CD4-positive, CD25-positive, alpha-beta regulatory T cell (primary cell): ENCODE measurements around the gene AIG1. TPM values are rescaled to one million over a fixed set of nuclear protein-coding genes. Genes with fewer than 3 reads are reported as not detected.

Experiments used
- ATAC-seq, 2 donors: fragments of 150-1000 bp; cut with Tn5 transposase; one replicate each; pipeline ENCODE4 v1.10.0; 2021; ENCODE audit warnings: low read depth in 2 of 2, moderate number of reproducible peaks in 2 of 2, moderate library complexity in 1 of 2
- DNase-seq, 3 donors: peaks; one replicate each; pipeline versions ENCODE4 v3.0.0 to v3.0.0-alpha.2; 2012 to 2022; ENCODE audit warnings: mixed read lengths in 1 of 3
- H3K27ac ChIP-seq: one replicate; pipeline ENCODE4 v1.7.0; 2013; ENCODE audit warnings: mild to moderate bottlenecking, low read length; ENCODE audit not compliant: insufficient read depth, poor library complexity, severe bottlenecking
- H3K27me3 ChIP-seq: one replicate; pipeline ENCODE4 v1.7.0; 2013; ENCODE audit warnings: low read length; ENCODE audit not compliant: control insufficient read depth, insufficient read depth
- H3K36me3 ChIP-seq: one replicate; pipeline ENCODE4 v1.7.0; 2013; ENCODE audit warnings: mild to moderate bottlenecking, low read length, moderate library complexity; ENCODE audit not compliant: control insufficient read depth, insufficient read depth
- H3K4me1 ChIP-seq: 2 replicates; pipeline ENCODE4 v1.7.0; 2013; ENCODE audit warnings: mild to moderate bottlenecking, low read length; ENCODE audit not compliant: insufficient read depth, control insufficient read depth, poor library complexity, severe bottlenecking
- H3K4me3 ChIP-seq: one replicate; pipeline ENCODE4 v1.7.0; 2013; ENCODE audit warnings: low read depth, mild to moderate bottlenecking, low read length, moderate library complexity
- H3K9me3 ChIP-seq, 2 experiments: 1 replicate in 1 of 2; 2 replicates in 1 of 2; pipeline ENCODE4 v1.7.0; 2013; ENCODE audit warnings: low read length in 2 of 2, mild to moderate bottlenecking in 1 of 2, moderate library complexity in 1 of 2; ENCODE audit not compliant: control insufficient read depth in 2 of 2
- H3K27ac Mint-ChIP-seq, 3 donors: one replicate each; pipeline ENCODE4 v1.8.0; 2020 to 2022; ENCODE audit warnings: mild to moderate bottlenecking in 3 of 3, mixed read lengths in 3 of 3, moderate library complexity in 2 of 3
- H3K27me3 Mint-ChIP-seq: one replicate; pipeline ENCODE4 v1.8.0; 2022; ENCODE audit warnings: mild to moderate bottlenecking, mixed read lengths
- H3K36me3 Mint-ChIP-seq: one replicate; pipeline ENCODE4 v1.8.0; 2020; ENCODE audit warnings: mixed read lengths
- H3K4me1 Mint-ChIP-seq, 4 donors: one replicate each; pipeline ENCODE4 v1.8.0; 2020 to 2022; ENCODE audit warnings: mixed read lengths in 4 of 4, mild to moderate bottlenecking in 1 of 4
- H3K4me3 Mint-ChIP-seq, 4 donors: one replicate each; pipeline ENCODE4 v1.8.0; 2020 to 2022; ENCODE audit warnings: mild to moderate bottlenecking in 4 of 4, mixed read lengths in 4 of 4, moderate library complexity in 3 of 4
- H3K9me3 Mint-ChIP-seq, 7 donors: one replicate each; pipeline ENCODE4 v1.8.0; 2020 to 2022; ENCODE audit warnings: mixed read lengths in 7 of 7, mild to moderate bottlenecking in 3 of 7, moderate library complexity in 2 of 7
- polyA plus RNA-seq, 4 donors: library from polyadenylated mRNA; unstranded; fragments of 300-500 nt; fragmentation: Illumina TruSeq; gene quantifications; one replicate each; pipeline ENCODE4 v1.2.3, GENCODE V29; 2021
- total RNA-seq: library from RNA; stranded (reverse); gene quantifications from one replicate; pipeline ENCODE4 v1.2.3, GENCODE V29; 2022

The AIG1 gene
- total and polyA plus RNA-seq, 5 donors from 2014 or later = 4.2 to 19.6 (median 13.9) TPM

- no peaks in the 10 kb centered on the region for H3K36me3 ChIP-seq
- peaks cover 0 to 12% (median 6%) of the 10 kb centered on the region in 7 donors for H3K9me3 Mint-ChIP-seq
- H3K4me1 Mint-ChIP-seq = no peaks in the 10 kb centered on the region
- no peak overlapping the region for H3K4me3 ChIP-seq
- DNase-seq = no peak
- H3K27ac ChIP-seq = no peak overlapping the region
- ATAC-seq = no peak
- H3K27me3 Mint-ChIP-seq = peaks cover 22% of the 10 kb centered on the region
- no peaks in the 10 kb centered on the region for H3K9me3 ChIP-seq
- H3K36me3 Mint-ChIP-seq = peaks cover 9% of the 10 kb centered on the region
- peaks cover 5% of the 10 kb centered on the region for H3K27me3 ChIP-seq
- no peak overlapping the region for H3K4me3 Mint-ChIP-seq
- H3K4me1 ChIP-seq = no peaks in the 10 kb centered on the region
- no peak overlapping the region for H3K27ac Mint-ChIP-seq
Observed at GRCh38 chr6:143349530-143349929, 288.8 kb downstream of the AIG1 start.

- peaks cover 0 to 17% (median 6%) of the 10 kb centered on the region in 7 donors for H3K9me3 Mint-ChIP-seq
- no peaks in the 10 kb centered on the region for H3K4me1 ChIP-seq
- H3K4me3 Mint-ChIP-seq = no peak overlapping the region
- H3K27ac ChIP-seq = no peak overlapping the region
- H3K27me3 Mint-ChIP-seq = peaks cover 19% of the 10 kb centered on the region
- ATAC-seq (no peak), DNase-seq (no peak)
- no peak overlapping the region for H3K4me3 ChIP-seq
- H3K4me1 Mint-ChIP-seq = peaks cover 0 to 5% (median 0%) of the 10 kb centered on the region in 4 donors
- peaks cover 0 to 4% of the 10 kb centered on the region in 2 experiments for H3K9me3 ChIP-seq
- peaks cover 10% of the 10 kb centered on the region for H3K27me3 ChIP-seq
- peaks cover 9% of the 10 kb centered on the region for H3K36me3 Mint-ChIP-seq
- H3K36me3 ChIP-seq = no peaks in the 10 kb centered on the region
- H3K27ac Mint-ChIP-seq = no peak overlapping the region
Observed at GRCh38 chr6:143356101-143356880, 295.6 kb downstream of the AIG1 start.

- Mint-ChIP-seq H3K4me3 (no peak overlapping the region), H3K27me3 (peaks cover 19% of the 10 kb centered on the region), H3K36me3 (peaks cover 4% of the 10 kb centered on the region), H3K27ac (no peak overlapping the region), H3K4me1 (peaks cover 0 to 5% (median 0%) of the 10 kb centered on the region in 4 donors), H3K9me3 (peaks cover 0 to 17% (median 6%) of the 10 kb centered on the region in 7 donors)
- Histone ChIP-seq H3K4me3 (no peak overlapping the region), H3K27ac (no peak overlapping the region), H3K36me3 (no peaks in the 10 kb centered on the region), H3K9me3 (peaks cover 0 to 4% of the 10 kb centered on the region in 2 experiments), H3K27me3 (peaks cover 10% of the 10 kb centered on the region), H3K4me1 (no peaks in the 10 kb centered on the region)
- no peak for DNase-seq
- ATAC-seq = no peak
Observed at GRCh38 chr6:143357152-143357551, 296.5 kb downstream of the AIG1 start.

- ATAC-seq (no peak), DNase-seq (no peak)
- Mint-ChIP-seq H3K9me3 (peaks cover 0 to 14% (median 4%) of the 10 kb centered on the region in 7 donors), H3K27me3 (peaks cover 16% of the 10 kb centered on the region), H3K27ac (no peak overlapping the region), H3K4me1 (peaks cover 0 to 5% (median 0%) of the 10 kb centered on the region in 4 donors), H3K36me3 (peaks cover 4% of the 10 kb centered on the region), H3K4me3 (no peak overlapping the region)
- peaks cover 10% of the 10 kb centered on the region for H3K27me3 ChIP-seq
- peaks cover 0 to 4% of the 10 kb centered on the region in 2 experiments for H3K9me3 ChIP-seq
- no peaks in the 10 kb centered on the region for H3K4me1 ChIP-seq
- no peaks in the 10 kb centered on the region for H3K36me3 ChIP-seq
- no peak overlapping the region for H3K27ac ChIP-seq
- no peak overlapping the region for H3K4me3 ChIP-seq
Observed at GRCh38 chr6:143357561-143358255, 297.0 kb downstream of the AIG1 start.

GRCh38 chr6:143361536-143362191 lies 301.0 kb downstream of the AIG1 start:
- Mint-ChIP-seq H3K27ac (no peak overlapping the region), H3K36me3 (no peaks in the 10 kb centered on the region)

GRCh38 chr6:143362192-143362558 lies 301.5 kb downstream of the AIG1 start:
- Mint-ChIP-seq H3K27me3 (peaks cover 21% of the 10 kb centered on the region), H3K4me3 (no peak overlapping the region), H3K4me1 (peaks cover 0 to 5% (median 0%) of the 10 kb centered on the region in 4 donors), H3K36me3 (no peaks in the 10 kb centered on the region), H3K9me3 (peaks cover 0 to 4% (median 0%) of the 10 kb centered on the region in 7 donors), H3K27ac (no peak overlapping the region)
- Histone ChIP-seq H3K36me3 (no peaks in the 10 kb centered on the region), H3K27ac (no peak overlapping the region), H3K4me3 (no peak overlapping the region), H3K4me1 (no peaks in the 10 kb centered on the region), H3K27me3 (peaks cover 6% of the 10 kb centered on the region), H3K9me3 (no peaks in the 10 kb centered on the region)
- ATAC-seq (no peak), DNase-seq (no peak)

More at GRCh38 chr6:143361536-143362191, 301.0 kb downstream of the AIG1 start:
- Histone ChIP-seq H3K27ac (no peak overlapping the region), H3K36me3 (no peaks in the 10 kb centered on the region), H3K27me3 (peaks cover 8% of the 10 kb centered on the region), H3K4me1 (no peaks in the 10 kb centered on the region), H3K9me3 (no peaks in the 10 kb centered on the region), H3K4me3 (no peak overlapping the region)
- Mint-ChIP-seq H3K4me1 (peaks cover 0 to 5% (median 0%) of the 10 kb centered on the region in 4 donors), H3K27me3 (peaks cover 21% of the 10 kb centered on the region), H3K9me3 (peaks cover 0 to 4% (median 0%) of the 10 kb centered on the region in 7 donors), H3K4me3 (no peak overlapping the region)
- ATAC-seq (no peak), DNase-seq (no peak)

- H3K36me3 Mint-ChIP-seq = no peaks in the 10 kb centered on the region
- H3K27me3 ChIP-seq = peaks cover 2% of the 10 kb centered on the region
- no peak overlapping the region for H3K4me3 Mint-ChIP-seq
- H3K9me3 Mint-ChIP-seq = peaks cover 0 to 2% (median 0%) of the 10 kb centered on the region in 7 donors
- H3K4me1 ChIP-seq = no peaks in the 10 kb centered on the region
- DNase-seq (no peak), ATAC-seq (no peak)
- no peak overlapping the region for H3K4me3 ChIP-seq
- peaks cover 18% of the 10 kb centered on the region for H3K27me3 Mint-ChIP-seq
- H3K36me3 ChIP-seq = no peaks in the 10 kb centered on the region
- no peak overlapping the region for H3K27ac Mint-ChIP-seq
- no peaks in the 10 kb centered on the region for H3K9me3 ChIP-seq
- peaks cover 0 to 5% (median 0%) of the 10 kb centered on the region in 4 donors for H3K4me1 Mint-ChIP-seq
- H3K27ac ChIP-seq = no peak overlapping the region
Observed at GRCh38 chr6:143363299-143363698, 302.6 kb downstream of the AIG1 start.
